CD4-positive, alpha-beta T cell treated with Interleukin-10 for 1 hour (primary cell): ENCODE data around the gene KRT9.
"Not testable (repeated sequence)": the region's sequence is repeated elsewhere in the genome, so short reads cannot be mapped to it uniquely, and the experiment has no call there.

Source experiments
- DNase-seq: peaks from one replicate; pipeline ENCODE4 v3.0.0-alpha.2; 2020

The KRT9 gene

DNA sequence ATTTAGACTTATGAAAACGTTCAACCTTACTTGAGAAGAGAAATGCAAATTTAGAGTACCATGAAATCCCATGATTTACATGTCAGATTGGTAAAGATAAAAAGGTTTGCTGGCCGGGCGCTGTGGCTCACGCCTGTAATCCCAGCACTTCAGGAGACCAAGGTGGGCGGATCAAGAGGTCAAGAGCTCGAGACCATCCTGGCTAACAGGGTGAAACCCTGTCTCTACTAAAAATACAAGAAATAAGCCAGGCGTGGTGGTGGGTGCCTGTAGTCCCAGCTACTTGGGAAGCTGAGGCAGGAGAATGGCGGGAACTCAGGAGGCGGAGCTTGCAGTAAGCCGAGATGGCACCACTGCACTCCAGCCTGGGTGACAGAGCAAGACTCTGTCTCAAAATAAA is 29.1 kb downstream of the KRT9 start:
- DNase-seq: not testable (repeated sequence)

- no peak for DNase-seq
Measured at GRCh38 chr17:41542357-41542756, 29.5 kb downstream of the KRT9 start.

DNA sequence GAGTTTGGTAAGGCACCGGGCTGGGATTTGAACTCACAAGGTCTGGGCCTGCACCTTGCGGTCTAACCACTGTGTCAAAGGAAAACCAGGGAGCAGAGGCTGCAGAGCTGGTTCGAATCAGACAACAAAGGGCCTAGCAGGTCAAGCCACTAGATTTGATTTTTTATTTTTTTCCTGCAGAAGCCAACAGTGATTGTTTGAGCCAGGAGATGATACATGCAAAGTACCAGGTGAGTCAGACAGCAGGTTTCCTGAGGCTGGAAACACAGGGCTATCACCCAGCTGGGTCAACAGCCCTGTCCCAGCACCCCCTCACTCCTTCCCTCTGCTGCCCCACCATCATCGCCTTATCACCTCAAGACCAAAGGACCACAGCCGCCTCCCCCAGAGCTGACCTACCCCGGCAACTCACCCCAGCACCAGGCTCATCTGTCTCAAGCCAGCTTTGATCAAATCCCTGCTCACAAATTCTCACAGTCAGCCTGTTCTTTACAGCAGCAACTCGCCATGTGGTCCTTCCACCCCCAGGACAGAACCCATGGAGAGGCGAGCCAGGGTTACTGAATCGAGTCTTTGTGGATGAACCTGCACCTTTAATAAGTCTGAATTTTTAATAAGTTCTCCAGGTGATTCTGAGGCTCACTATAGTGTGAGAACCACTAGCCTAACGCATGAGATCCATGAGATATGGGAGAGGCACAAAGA is 30.8 kb downstream of the KRT9 start:
- DNase-seq: no peak

DNA sequence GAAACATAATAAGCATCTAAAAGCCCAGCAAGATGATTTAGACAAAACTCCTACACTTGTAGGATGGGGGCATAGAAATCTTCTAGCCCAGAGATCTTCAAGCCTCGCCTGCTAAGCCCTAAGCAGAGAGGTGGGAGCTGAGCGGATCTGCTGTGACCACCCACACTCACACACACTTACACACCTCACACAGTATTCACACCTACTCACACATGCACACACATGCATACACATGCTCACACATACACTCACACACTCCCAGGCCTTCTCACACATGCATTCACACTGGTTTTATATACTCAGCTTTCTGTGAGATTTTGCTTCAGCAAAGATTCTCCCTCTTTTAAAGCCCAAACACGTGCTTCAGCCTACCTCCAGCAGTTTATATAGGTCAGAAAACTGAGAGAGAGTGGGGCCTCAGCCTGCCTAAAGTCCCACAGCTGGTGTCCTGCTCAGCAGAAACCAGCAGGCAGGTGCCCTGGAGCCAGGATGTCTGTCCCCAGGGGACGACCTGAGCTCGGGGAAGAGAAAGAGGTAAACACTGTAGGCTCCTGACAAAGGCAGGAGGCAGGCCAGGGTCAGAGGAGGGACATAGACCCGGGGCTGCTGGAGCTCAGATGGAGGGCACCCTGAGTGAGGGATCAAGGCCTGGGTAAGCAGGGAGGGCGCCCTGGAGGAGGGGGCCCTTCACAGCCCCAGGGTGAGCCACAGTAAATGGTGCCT is 31.7 kb downstream of the KRT9 start:
- DNase-seq: no peak

GRCh38 chr17:41539071-41539492 is 32.8 kb downstream of the KRT9 start:
- no peak for DNase-seq

GRCh38 chr17:41538565-41538991 is 33.3 kb downstream of the KRT9 start:
- no peak for DNase-seq

DNA sequence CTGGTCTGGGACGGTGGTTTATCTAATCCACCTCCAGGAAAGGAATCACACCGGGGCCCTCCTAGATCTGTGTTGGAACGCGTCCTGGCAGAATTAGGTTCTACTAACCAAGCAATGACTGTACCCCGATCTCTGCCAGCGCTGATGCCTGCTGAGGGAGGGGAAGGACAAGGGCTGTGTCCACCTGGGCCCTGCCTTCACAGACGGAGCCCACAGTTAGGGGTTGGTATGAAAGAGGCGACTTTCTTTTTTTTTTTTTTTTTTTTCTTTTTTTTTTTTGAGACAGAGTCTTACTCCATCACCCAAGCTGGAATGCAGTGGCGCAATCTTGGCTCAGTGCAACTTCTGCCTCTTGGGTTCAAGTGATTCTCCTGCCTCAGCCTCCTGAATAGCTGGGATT is 33.9 kb downstream of the KRT9 start:
- no peak for DNase-seq

DNA sequence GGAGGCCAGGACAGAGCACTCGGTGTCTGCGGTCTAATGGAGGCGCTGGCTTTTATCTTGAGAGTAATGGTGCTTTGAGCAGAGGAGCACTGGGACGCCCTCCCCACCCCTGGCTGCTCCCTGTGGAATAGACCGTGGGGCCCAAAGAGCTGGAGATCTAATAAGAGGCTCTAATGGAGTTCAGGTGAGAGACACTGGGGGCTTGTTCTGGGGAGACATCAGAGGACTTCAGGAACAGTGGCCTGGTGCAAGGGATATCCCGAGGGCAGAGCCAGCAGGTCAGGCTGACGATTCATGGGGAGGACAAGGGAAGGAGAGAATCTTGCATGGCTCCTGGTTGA is 34.3 kb downstream of the KRT9 start:
- no peak for DNase-seq

DNA sequence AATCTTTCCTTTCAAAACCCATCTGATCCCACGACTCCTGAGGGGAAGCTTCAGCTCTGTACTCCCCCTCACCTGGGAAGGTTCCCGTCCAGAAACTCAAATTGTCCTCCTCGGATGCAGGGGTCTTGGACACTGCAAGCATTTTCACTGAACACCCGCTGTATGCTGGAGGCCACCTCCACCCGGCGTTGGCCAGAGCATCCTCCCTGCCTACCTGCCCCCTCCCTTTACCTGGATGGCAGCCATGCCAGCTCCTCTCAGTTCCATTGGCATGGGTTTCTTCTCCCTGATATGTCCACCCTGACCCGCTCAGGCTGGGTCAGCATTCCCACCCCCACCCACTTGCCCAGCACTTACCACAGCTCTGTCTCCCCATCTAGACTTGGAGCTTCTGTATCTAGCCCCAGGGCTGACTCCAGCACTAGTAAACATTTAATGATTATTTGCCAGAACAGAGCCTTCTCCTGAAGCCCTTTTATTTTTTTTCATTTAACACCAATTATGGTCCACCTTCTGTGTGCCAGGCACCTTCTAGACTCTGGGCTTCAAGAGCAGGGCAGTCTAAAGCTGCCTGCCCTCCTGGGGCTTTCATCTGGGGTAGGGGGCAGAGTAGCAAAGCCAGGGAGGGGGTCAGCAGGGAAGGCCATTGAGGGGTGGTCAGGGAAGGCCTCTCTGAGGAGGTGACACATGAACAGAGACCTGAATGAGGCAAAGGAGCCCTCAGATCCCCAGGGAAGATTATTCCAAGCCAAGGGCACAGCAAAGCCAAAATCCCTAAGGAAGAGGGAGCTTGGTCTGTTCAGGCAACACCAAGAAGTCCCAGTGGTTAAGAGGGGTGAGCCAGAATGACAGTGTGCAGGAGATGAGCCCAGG is 34.9 kb downstream of the KRT9 start:
- no peak for DNase-seq

- DNase-seq: no peak
Measured at GRCh38 chr17:41535764-41536481, 35.9 kb downstream of the KRT9 start.

DNA sequence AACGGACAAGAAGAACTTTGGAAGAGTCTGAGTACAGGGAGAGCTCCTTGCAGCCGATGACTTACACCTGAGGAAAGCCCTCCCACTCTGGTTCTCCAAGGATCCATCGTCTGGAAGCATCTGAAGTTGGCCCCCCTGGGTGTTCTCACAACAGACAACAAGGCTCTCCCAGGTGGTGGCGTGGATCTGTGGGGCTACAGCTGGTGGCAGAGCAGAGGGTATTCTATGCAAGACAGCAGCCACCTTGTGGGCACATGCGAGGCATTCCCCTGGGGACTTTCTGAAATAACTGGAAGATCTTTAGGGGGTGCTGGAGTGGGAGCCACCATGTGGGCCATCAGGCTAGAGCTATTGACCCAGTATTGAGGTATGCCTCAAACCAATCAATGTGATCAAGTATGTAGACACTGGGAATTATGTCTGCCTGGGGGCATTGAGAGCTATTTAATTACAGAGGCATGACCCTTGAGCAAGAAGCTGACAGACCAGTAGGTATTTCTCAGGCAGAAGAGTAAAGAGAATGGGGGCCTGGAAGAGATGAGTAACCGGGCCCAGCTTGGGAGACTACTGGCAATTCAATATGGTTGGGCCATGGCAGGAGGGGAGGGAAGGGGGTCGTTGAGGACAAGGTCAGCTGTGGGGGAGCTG is 36.8 kb downstream of the KRT9 start:
- no peak for DNase-seq

DNA sequence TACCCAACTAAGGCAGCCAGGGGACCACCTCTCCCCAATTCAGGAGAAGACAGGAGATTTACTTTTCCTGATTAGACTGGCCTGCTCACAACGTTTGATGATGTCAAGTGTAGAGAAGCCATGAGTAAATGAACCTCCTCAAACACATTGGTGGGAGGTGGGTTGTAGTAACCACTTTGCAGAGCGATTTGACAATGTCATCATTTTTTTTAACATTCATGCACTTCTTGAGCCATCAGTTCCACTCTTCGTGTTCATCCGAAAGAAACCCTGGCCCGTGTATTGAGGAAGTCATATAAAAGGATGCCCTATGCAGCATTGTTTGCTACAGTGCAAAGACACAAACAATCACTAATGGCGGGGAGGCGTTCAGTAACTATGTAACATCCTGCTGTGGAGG is 38.2 kb downstream of the KRT9 start:
- no peak for DNase-seq

GRCh38 chr17:41532947-41533570 is 38.8 kb downstream of the KRT9 start:
- no peak for DNase-seq

DNA sequence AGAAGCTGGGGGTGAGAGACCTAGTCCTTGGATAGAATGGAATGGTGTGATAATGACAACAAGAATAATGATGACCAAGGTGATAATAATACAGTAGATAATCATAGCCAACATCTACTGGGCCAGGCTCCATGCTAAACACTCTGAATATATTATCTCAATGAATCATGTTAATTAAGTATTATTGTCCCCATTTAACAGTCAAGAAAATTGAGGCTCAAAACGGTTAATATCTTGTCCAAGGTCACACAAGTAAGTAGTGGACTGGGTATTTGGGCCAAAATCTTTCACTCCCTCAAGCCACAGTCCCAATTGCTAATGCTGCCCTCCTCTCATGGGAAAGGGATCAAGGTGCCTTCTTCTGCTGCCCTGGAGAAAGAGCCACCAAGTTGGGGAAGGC is 39.9 kb downstream of the KRT9 start:
- no peak for DNase-seq

DNA sequence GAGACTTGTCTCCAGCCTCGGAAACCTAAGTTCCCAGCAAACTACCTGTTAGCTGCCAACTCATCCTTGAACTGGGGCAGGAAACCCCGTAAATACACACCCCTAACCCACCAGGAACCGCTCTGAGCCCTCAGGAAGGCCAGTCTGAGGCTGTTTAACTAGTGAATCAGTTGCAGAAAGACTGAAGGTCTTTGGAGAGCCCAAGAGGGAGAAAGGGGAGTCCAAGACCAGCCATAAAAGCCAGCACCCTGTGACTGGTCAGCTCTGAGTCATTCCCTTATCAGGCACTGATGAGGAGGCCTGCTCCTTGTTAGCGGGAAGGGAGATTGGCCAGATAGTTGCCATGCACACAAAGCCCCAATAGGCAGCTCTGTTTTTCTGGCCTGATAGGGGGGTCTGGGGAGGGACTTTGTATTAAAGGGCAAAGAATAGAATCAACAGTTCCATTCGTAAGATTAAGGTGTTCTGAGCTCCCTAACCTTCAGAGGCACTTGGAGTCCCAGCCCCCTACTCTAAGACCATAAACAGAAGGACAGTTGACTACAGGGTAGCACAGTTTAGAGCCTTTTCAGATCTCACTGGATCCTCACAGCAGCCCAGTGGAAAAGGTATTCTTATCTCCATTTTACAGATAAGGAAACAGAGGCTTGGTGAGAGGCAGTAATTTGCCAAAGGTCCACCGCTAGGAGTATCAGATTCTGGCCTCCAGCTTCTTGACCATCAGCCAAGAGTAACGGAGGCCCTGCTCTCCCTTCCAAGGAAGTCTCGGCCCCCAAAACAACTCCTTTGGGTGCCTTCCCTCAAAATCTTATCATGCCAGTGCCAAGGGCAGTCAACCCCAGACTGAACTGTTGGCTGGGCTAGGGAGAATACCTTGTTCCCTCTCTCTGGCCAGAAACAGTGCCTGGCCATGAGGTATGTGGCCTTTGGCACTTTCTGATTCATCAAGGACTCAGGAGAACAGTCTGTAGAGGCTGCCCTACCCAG is 41.5 kb downstream of the KRT9 start:
- DNase-seq: no peak

- DNase-seq: no peak
Measured at GRCh38 chr17:41529491-41529915, 42.4 kb downstream of the KRT9 start.

DNA sequence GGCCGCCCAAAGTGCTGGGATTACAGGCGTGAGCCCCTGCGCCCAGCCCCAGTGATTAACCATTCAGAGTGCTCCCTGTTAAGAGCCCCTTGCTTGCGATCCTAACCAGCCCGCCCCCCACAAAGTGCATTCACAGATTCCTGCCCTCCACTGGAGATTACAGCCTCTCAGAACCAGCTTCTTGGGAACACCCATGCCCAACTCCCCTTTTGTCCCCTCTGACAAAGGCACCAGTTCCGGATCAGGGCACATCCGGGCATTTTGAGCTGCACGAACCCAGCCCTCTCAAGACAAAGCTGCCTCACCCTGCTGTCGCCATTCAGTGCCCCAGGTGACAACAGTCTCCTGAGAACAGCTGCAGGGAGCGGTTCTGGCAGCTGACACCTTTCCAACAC is 42.9 kb downstream of the KRT9 start:
- no peak for DNase-seq

GRCh38 chr17:41527063-41528023 is 44.5 kb downstream of the KRT9 start:
- DNase-seq: no peak

DNA sequence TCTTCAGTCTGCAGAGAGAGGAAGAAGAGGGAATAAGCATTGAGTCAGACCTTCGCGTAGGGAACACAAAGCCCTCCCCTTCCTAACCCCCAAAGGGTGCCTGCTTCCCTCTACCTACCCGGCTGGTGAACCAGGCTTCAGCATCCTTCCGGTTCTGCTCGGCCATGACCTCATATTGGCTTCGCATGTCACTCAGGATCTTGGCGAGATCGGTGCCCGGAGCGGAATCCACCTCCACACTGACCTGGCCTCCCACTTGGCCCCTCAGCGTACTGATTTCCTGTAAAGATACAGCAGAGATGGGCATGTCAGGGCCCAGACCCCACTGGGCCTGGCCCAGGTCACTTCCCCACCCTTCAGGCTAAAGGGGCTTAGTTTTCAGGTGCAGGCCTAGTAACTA is 47.6 kb downstream of the KRT9 start:
- DNase-seq: no peak

- no peak for DNase-seq
Measured at GRCh38 chr17:41523787-41524186, 48.1 kb downstream of the KRT9 start.
